Esophagus (tissue), 2 donors: ENCODE results near the gene PCOLCE2. TPM values are rescaled to one million over a fixed set of nuclear protein-coding genes. Genes with fewer than 3 reads are reported as not detected.

Source experiments
- H3K27ac ChIP-seq, 2 donors: one replicate each; pipeline ENCODE4 v1.5.1; 2013; ENCODE audit warnings: low read depth in 2 of 2, mild to moderate bottlenecking in 2 of 2, inconsistent platforms in 1 of 2, low read length in 1 of 2, moderate library complexity in 1 of 2
- H3K27me3 ChIP-seq, 2 donors: one replicate each; pipeline ENCODE4 v1.6.1; 2013; ENCODE audit warnings: low read length in 2 of 2, control low read depth in 1 of 2, mild to moderate bottlenecking in 1 of 2; ENCODE audit not compliant: insufficient read depth in 2 of 2, control insufficient read depth in 1 of 2
- H3K36me3 ChIP-seq, 2 donors: one replicate each; pipeline ENCODE4 v1.6.1; 2013; ENCODE audit warnings: low read length in 1 of 2; ENCODE audit not compliant: control insufficient read depth in 2 of 2, insufficient read depth in 2 of 2
- H3K4me1 ChIP-seq, 2 donors: one replicate each; pipeline ENCODE4 v1.6.1; 2013; ENCODE audit warnings: low read length in 1 of 2; ENCODE audit not compliant: control insufficient read depth in 2 of 2, insufficient read depth in 2 of 2
- H3K4me3 ChIP-seq, 2 donors: one replicate each; pipeline ENCODE4 v1.5.1; 2013; ENCODE audit warnings: low read length in 2 of 2, mild to moderate bottlenecking in 2 of 2, low read depth in 1 of 2, moderate library complexity in 1 of 2
- H3K9me3 ChIP-seq, 2 donors: one replicate each; pipeline ENCODE4 v1.6.1; 2013; ENCODE audit warnings: mild to moderate bottlenecking in 2 of 2, low read depth in 1 of 2, low read length in 1 of 2, moderate library complexity in 1 of 2; ENCODE audit not compliant: control insufficient read depth in 2 of 2, insufficient read depth in 1 of 2
- WGBS, 2 donors: extraction: QIAGEN DNeasy Blood & Tissue Kit; methylation state at CpG; one replicate each; pipeline ENCODE4 v1.1.7; 2013; 5-methylcytosine and 5-hydroxymethylcytosine counted together
- polyA plus RNA-seq, 2 donors: library from polyadenylated mRNA; stranded (reverse); fragments of 200-250 nt; gene quantifications; one replicate each; pipeline ENCODE4 v1.2.3, GENCODE V29; 2013
- donor health status: healthy with polysubstance abuse.
- donor health status: Bipolar disorder and iron deficiency.

PCOLCE2 gene
- polyA plus RNA-seq, 2 donors, result 1.4 to 1.9 TPM

DNA sequence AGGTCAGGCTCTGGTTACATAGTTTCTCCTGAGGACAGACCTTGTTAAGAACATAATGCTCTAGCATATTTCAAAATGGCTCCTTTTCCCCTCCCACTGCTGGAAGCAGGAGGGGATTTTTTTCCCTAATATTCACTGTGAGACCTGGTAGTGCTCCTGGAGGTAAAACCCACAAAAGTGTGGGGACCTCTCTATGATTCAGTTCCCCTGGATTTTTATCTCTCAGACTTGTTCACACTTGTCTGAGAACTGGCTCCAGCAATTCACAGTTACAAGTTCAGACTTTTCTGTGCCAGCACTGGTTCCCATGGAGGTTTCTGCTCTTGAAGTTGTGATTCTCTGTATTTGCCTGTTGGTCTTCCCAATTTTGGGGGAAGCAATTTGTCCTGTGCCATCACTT, 36.3 kb upstream of the PCOLCE2 start:
- Histone ChIP-seq H3K9me3 (no peaks in the 10 kb centered on the region), H3K27me3 (peaks cover 0 to 2% of the 10 kb centered on the region in 2 donors), H3K27ac (no peak overlapping the region), H3K4me3 (no peak overlapping the region), H3K4me1 (no peaks in the 10 kb centered on the region), H3K36me3 (no peaks in the 10 kb centered on the region)

DNA sequence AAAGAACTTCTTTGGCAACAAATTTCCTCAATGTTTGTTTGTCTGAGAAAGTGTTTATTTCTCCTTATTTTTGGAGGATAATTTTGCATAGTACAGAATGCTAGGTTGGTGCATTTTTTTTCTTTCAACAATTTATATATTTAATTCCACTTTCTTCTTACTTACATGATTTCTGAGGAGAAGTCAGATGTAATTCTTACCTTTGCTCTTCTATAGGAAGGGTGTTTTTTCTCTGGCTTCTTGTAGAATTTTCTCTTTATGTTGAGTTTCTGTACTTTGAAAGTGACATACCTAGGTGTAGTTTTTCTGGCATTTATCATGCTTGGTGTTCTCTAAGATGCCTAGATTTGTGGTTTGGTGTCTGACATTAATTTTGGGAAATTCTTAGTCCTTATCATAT, 34.8 kb upstream of the PCOLCE2 start:
- Histone ChIP-seq H3K9me3 (no peaks in the 10 kb centered on the region), H3K36me3 (no peaks in the 10 kb centered on the region), H3K27me3 (peaks cover 0 to 2% of the 10 kb centered on the region in 2 donors), H3K27ac (no peak overlapping the region), H3K4me1 (no peaks in the 10 kb centered on the region), H3K4me3 (no peak overlapping the region)

DNA sequence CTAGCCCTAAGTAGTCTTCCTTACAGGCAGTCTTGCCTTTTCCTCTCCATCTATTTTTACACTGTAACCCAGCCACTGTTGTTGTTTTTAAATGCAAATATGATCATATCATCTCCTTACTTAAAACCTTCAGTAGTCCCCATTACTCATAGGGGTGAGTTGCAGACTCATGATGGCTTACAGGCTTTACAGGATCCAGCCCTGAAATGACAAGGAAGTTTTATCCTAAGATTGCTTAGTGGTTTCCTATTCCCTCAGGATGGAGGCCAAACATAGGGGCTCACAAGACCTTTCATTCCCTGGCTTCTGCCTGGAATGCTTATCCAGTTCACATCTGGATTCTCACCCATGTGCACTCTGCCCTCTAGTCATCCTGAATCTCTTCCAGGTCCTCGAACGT, 27.7 kb upstream of the PCOLCE2 start:
- no peaks in the 10 kb centered on the region for H3K9me3 ChIP-seq
- no peaks in the 10 kb centered on the region for H3K27me3 ChIP-seq
- H3K27ac ChIP-seq, result no peak overlapping the region
- H3K36me3 ChIP-seq, result no peaks in the 10 kb centered on the region
- no peak overlapping the region for H3K4me3 ChIP-seq
- 67% methylated on average over 2 of the region's 2 CpGs for WGBS, 2 donors
- no peaks in the 10 kb centered on the region for H3K4me1 ChIP-seq

DNA sequence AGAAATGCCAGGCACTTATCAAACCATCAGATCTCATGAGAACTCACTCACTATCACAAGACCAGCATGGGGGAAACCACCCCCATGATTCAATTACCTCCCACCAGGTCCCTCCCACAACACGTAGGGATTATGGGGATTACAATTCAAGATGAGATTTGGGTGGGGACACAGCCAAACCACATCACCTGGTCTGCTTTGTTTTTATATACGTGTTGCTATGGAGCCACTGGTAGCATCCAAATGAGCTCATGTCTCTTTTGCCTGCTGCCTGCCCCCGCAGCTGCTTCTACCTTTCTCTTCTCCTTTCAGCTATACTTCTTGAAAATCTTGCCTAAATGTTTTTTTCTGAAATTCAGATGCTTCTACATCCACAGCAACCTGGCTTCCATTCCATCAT, 26.8 kb upstream of the PCOLCE2 start:
- 64 to 68% methylated on average over 3 of the region's 3 CpGs for WGBS, 2 donors
- H3K27me3 ChIP-seq, result no peaks in the 10 kb centered on the region
- no peaks in the 10 kb centered on the region for H3K4me1 ChIP-seq
- H3K4me3 ChIP-seq, result no peak overlapping the region
- H3K27ac ChIP-seq, result no peak overlapping the region
- no peaks in the 10 kb centered on the region for H3K9me3 ChIP-seq
- no peaks in the 10 kb centered on the region for H3K36me3 ChIP-seq

DNA sequence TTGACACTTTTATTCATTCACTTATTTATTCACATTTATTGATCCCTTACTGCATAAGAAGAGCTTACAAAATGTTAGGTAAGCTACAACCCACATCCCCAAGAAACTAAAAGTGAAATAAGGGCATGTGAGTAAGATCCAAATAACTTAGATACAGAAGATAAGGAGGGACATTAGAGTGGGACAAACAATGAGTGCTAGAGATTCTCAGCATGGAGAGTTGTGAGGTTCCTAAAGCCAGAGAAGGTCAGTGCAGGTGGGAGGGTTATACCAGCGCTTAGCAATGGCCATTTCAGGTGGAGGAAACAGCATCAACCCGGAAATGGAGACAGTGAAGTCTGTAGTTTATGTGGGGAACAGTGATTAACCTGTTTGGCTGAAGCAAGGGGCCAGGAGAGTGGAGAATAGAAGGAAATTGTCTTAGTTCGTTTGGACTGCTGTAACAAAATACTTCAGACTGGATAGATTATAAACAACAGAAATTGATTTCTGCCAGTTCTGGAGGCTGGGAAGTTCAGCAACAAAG, 25.5 kb upstream of the PCOLCE2 start:
- no peaks in the 10 kb centered on the region for H3K9me3 ChIP-seq
- no peaks in the 10 kb centered on the region for H3K4me1 ChIP-seq
- H3K4me3 ChIP-seq, result no peak overlapping the region
- WGBS, 2 donors, result 47 to 59% methylated on average over 3 of the region's 3 CpGs
- H3K27me3 ChIP-seq, result peaks cover 0 to 2% of the 10 kb centered on the region in 2 donors
- H3K36me3 ChIP-seq, result no peaks in the 10 kb centered on the region
- H3K27ac ChIP-seq, result no peak overlapping the region

DNA sequence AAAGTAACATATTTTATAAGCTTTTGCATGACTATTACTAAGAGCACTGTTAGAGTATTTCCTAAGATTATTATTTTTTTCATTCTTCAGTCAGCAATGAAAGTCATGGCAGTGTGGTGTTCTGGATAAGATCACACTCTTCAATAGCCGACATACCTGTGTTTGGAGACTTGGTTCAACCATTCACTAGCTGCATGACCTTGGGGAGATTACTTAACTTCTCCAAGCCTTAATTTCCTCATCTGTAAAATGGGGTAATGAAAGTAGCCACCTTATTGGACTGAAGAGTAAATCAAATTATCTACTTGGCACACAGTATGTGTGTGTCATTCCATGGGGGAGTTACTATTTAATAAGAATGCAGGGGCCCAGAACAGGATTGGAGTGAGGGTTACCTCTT, 24.5 kb upstream of the PCOLCE2 start:
- no peaks in the 10 kb centered on the region for H3K4me1 ChIP-seq
- 83 to 92% methylated on average over 1 of the region's 1 CpG for WGBS, 2 donors
- H3K9me3 ChIP-seq, result no peaks in the 10 kb centered on the region
- H3K4me3 ChIP-seq, result no peak overlapping the region
- H3K27ac ChIP-seq, result no peak overlapping the region
- H3K36me3 ChIP-seq, result no peaks in the 10 kb centered on the region
- peaks cover 0 to 2% of the 10 kb centered on the region in 2 donors for H3K27me3 ChIP-seq

DNA sequence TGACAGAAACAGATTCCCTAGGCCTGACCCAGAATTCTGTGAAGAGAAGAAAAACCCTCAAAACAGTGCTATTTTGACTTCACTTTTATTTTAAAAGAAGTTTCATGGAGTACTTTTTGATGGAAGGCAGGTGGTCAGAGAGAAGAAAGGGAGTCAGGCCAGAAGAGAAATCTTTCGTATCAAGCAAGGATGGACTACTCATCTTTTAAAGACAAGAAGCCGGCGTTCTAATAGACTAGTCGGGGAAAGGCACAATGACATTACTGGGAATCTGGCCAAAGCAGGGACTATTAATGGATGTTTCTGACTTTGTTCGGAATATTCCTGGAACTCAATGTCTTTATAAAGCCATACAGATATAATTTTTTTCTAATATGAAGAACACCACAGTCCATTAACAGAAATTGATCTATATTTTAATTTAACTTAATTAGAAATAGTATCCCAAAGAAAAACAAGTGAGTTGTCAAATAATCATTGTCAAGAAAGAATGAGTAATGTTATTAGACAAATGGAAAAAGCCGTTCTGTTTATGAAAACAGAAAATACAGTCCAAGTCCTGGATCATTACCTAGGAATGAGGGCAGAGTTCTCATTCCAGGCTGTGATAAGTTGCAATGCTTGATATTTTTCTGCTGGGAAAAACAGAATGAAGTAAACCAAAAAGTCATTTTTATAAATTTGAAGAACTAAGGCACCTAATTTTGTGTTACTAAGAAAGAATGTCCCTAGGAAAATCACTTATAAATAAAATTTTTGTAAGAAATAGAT, 23.7 kb upstream of the PCOLCE2 start:
- no peaks in the 10 kb centered on the region for H3K9me3 ChIP-seq
- H3K4me3 ChIP-seq, result no peak overlapping the region
- H3K4me1 ChIP-seq, result no peaks in the 10 kb centered on the region
- 62 to 63% methylated on average over 6 of the region's 6 CpGs for WGBS, 2 donors
- H3K36me3 ChIP-seq, result no peaks in the 10 kb centered on the region
- peaks cover 0 to 2% of the 10 kb centered on the region in 2 donors for H3K27me3 ChIP-seq
- no peak overlapping the region for H3K27ac ChIP-seq

DNA sequence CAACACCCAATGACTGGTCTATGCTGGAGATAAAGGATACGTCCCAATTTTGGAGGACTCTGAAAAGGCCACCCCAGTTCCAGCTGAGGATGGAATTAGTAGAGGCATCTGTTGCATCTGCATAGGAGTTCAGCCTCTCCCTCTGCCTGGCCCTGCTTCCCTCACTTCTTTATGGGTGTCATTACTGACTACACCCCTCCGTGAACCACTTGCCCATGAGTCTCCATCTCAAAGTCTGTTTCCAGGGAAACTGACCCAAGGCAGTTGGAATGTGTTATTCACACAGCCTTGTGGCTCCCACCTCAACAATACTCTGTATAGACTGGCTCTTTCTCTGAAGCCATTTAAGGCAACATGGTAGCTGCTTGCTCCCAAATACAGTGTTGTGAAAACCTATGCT, 21.4 kb upstream of the PCOLCE2 start:
- Histone ChIP-seq H3K9me3 (no peaks in the 10 kb centered on the region), H3K27ac (no peak overlapping the region), H3K36me3 (no peaks in the 10 kb centered on the region), H3K4me3 (no peak overlapping the region), H3K4me1 (no peaks in the 10 kb centered on the region), H3K27me3 (peaks cover 0 to 2% of the 10 kb centered on the region in 2 donors)
- 62 to 79% methylated on average over 2 of the region's 2 CpGs for WGBS, 2 donors

DNA sequence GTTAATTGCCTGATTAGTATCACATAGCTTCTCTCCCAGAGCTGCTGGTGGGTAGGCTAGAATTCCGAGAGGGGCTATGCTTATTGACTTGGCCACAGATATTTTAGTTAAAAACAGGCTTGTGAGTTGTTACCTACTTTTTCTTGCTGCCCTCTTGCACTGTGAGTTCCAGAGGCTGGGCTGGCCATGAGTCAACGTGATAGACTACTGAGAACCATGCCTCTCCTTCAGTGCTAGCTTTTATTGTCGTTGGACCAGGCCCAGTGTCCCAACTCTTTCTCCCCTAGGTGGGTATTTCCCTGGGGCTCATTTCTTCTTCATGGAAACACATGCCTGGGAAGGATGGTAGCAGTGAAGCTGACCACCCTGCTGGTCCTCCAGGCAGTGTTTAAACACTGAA, 20.4 kb upstream of the PCOLCE2 start:
- H3K27me3 ChIP-seq, result peaks cover 0 to 2% of the 10 kb centered on the region in 2 donors
- H3K27ac ChIP-seq, result no peak overlapping the region
- WGBS, 2 donors, result 78 to 85% methylated on average over 3 of the region's 3 CpGs
- no peaks in the 10 kb centered on the region for H3K4me1 ChIP-seq
- H3K36me3 ChIP-seq, result no peaks in the 10 kb centered on the region
- H3K4me3 ChIP-seq, result no peak overlapping the region
- H3K9me3 ChIP-seq, result no peaks in the 10 kb centered on the region

DNA sequence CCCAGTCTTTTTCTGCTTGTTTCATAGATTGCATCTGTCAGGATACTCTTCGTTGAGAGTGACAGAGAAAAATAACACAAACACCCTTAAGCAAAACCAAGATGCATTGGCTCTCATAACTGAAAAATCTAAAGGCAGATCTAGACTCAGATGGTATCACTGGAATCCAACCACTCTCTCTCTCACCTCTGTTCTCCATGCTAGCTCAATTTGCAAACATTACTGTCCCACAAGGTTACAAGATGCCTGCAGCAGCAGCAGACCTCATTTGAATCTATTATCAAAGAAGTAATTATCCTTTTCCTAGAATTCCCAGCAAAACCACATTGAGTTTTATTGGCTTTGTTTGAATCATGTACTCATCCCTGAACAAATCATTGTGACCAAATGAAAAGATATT, 19.1 kb upstream of the PCOLCE2 start:
- H3K4me1 ChIP-seq, result no peaks in the 10 kb centered on the region

More for the DNA sequence above, 19.1 kb upstream of the PCOLCE2 start:
- 47 to 52% methylated on average over 1 of the region's 1 CpG for WGBS, 2 donors
- Histone ChIP-seq H3K4me3 (no peak overlapping the region), H3K27me3 (peaks cover 0 to 2% of the 10 kb centered on the region in 2 donors), H3K36me3 (no peaks in the 10 kb centered on the region), H3K9me3 (no peaks in the 10 kb centered on the region), H3K27ac (no peak overlapping the region)
